Neuron (in vitro differentiated cells): Measurements from ENCODE around the gene UFSP1.
A peak's percentile ranks its signal among the peaks of the same experiment; 100 is the strongest.

ENCODE experiments used
- H2AFZ ChIP-seq: one replicate; pipeline ENCODE4 v1.6.1; 2013; ENCODE audit warnings: low read depth, mild to moderate bottlenecking, inconsistent platforms, low read length, moderate library complexity
- H3K27me3 ChIP-seq: one replicate; pipeline ENCODE4 v1.6.1; 2013; ENCODE audit warnings: low read length; ENCODE audit not compliant: insufficient read depth
- H3K36me3 ChIP-seq: one replicate; pipeline ENCODE4 v1.6.1; 2013; ENCODE audit warnings: low read length; ENCODE audit not compliant: insufficient read depth
- H3K4me1 ChIP-seq: one replicate; pipeline ENCODE4 v1.6.1; 2013; ENCODE audit warnings: low read length; ENCODE audit not compliant: insufficient read depth
- H3K4me3 ChIP-seq: 2 replicates; pipeline ENCODE4 v1.5.1; 2013; ENCODE audit warnings: mild to moderate bottlenecking, low read length, moderate library complexity
- H3K9me3 ChIP-seq: one replicate; pipeline ENCODE4 v1.6.1; 2013; ENCODE audit warnings: low read length

Gene UFSP1

DNA sequence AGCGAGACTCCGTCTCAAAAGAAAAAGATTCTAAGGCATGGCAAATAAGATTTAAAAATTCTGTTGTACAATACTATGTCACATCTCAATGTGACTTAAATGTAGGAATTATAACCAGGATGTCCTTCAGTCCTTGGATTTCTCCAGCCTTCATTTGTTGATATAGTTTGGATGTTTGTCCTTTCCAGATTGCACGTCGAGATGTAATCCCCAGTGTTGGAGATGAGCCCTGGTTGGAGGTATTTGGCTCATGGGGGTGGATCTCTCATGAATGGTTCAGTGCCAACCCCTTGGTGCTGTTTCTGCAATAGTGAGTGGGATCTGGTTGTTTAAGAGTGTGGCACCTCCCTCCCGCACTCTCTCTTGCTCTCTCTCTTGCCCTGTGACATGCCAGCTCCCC is 19.0 kb upstream of the UFSP1 start:
- Histone ChIP-seq H3K4me3 (no peak overlapping the region), H3K36me3 (no peaks in the 10 kb centered on the region), H2AFZ (no peak overlapping the region), H3K27me3 (no peaks in the 10 kb centered on the region), H3K9me3 (peaks cover 2% of the 10 kb centered on the region), H3K4me1 (no peaks in the 10 kb centered on the region)

DNA sequence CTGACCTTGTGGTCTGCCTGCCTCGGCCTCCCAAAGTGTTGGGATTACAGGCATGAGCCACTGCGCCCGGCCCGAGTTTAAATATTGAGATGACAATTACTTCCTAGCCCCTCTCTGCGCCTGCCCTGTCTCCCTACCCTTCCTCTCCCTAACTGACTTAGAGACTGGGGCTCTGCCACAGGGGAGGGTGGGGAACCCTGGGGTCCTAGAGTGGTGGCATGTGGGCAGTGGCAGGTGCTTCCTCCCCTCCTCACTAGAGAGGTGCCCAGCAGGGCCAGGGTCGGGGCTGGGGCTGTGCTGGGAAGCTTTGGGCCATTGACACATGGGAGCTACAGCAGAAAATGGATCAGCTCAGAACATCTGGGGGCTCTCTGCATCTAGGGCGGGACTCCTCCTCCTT is 13.1 kb upstream of the UFSP1 start:
- Histone ChIP-seq H2AFZ (no peak overlapping the region), H3K4me3 (no peak overlapping the region), H3K36me3 (no peaks in the 10 kb centered on the region), H3K9me3 (peaks cover 2% of the 10 kb centered on the region), H3K4me1 (no peaks in the 10 kb centered on the region), H3K27me3 (peaks cover 3% of the 10 kb centered on the region)

DNA sequence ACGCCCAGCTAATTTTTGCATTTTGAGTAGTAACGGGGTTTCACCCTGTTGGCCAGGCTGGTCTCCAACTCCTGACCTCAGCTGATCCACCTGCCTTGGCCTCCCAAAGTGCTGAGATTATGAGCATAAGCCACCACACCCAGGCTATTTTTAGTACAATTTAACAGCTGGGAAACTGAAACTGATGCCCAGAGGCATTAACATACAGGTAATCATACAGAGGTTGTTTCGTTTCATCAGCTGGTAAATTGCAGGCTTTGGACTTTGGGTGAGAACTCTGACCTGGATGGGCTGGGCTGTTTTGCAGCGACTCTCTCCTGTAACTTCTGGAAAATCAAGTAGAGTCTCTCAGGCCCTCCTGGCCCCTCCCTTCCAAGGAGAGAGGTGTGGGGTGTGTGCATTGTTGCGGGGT is 12.4 kb upstream of the UFSP1 start:
- H3K27me3 ChIP-seq, result peaks cover 6% of the 10 kb centered on the region
- no peak overlapping the region for H2AFZ ChIP-seq
- no peaks in the 10 kb centered on the region for H3K36me3 ChIP-seq
- H3K4me3 ChIP-seq, result no peak overlapping the region
- peaks cover 2% of the 10 kb centered on the region for H3K9me3 ChIP-seq
- H3K4me1 ChIP-seq, result no peaks in the 10 kb centered on the region

DNA sequence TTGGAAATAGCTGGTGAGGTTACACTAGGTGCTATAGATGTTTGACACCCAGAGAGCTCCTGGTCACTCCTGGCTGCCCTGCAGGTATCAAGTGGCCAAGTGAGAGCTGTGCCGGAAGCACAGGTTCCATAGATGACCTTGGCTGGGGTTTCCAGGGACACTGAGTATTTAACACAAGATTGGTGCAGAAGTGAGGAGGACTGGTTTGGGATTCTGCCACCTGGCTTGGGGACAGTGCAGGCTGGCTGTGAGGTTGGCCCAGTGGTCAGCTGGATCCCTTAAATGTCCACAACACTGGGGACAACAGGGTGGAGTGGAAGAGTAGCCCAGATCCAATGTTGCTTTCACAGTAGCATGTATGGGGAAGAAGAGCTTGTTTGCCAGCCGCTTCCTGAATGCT is 11.5 kb upstream of the UFSP1 start:
- no peaks in the 10 kb centered on the region for H3K36me3 ChIP-seq
- no peak overlapping the region for H3K4me3 ChIP-seq

DNA sequence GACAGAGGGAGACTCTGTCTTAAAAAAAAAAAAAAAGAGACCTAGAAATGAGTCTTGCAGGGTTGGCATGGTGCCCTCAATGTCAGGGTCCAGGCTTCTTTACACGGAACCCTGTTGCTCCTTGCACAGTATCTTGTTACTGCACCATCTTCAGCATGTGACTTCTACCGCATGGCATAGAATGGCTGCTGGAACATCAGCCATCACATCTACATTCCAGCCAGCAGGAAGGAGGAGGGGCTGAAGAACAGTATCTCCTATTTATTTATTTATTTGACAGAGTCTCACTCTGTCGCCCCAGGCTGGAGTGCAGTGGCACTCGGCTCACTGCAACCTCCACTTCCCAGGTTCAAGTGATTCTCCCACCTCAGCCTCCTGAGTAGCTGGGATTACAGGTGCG is 9.9 kb upstream of the UFSP1 start:
- no peaks in the 10 kb centered on the region for H3K9me3 ChIP-seq
- H3K27me3 ChIP-seq, result peaks cover 14% of the 10 kb centered on the region
- H3K4me1 ChIP-seq, result peaks cover 9% of the 10 kb centered on the region
- no peak overlapping the region for H3K4me3 ChIP-seq
- no peak overlapping the region for H2AFZ ChIP-seq
- H3K36me3 ChIP-seq, result no peaks in the 10 kb centered on the region

More for the DNA sequence above, 11.5 kb upstream of the UFSP1 start:
- H3K27me3 ChIP-seq, result peaks cover 13% of the 10 kb centered on the region
- H3K4me1 ChIP-seq, result peaks cover 5% of the 10 kb centered on the region
- no peak overlapping the region for H2AFZ ChIP-seq
- no peaks in the 10 kb centered on the region for H3K9me3 ChIP-seq

DNA sequence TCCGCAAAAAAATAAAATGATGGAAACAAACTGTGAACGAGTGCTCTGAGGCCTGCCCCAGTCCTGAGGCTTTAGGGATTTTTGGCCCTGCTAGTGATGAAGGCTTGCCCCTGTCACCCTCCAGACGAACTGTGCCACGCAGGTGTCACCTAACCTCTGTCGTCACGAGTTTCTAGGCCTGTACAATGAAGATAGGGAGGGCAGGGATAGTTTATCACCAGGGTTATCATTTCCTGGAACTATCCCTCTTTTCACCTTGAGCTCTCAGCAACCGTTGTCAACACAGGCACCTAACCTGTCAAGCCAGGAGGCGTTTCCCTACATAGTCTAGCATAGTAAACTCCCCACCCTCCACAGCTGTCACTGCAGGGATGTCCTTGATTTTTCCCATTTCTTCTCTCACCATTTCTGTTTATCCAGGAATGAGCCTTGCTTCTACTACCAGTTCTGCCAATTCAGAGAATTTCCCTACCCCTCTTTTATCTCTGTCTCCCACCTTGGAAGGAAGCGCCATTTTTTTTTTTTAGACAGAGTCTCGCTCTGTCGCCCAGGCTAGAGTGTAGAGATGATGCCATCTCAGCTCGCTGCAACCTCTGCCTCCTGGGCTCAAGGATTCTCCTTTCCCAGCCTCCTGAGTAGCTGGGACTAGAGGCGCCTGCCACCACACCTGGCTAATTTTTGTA is 8.4 kb upstream of the UFSP1 start:
- peaks cover 14% of the 10 kb centered on the region for H3K4me1 ChIP-seq
- H3K36me3 ChIP-seq, result no peaks in the 10 kb centered on the region
- no peaks in the 10 kb centered on the region for H3K9me3 ChIP-seq
- H3K4me3 ChIP-seq, result no peak overlapping the region
- peaks cover 14% of the 10 kb centered on the region for H3K27me3 ChIP-seq
- no peak overlapping the region for H2AFZ ChIP-seq

DNA sequence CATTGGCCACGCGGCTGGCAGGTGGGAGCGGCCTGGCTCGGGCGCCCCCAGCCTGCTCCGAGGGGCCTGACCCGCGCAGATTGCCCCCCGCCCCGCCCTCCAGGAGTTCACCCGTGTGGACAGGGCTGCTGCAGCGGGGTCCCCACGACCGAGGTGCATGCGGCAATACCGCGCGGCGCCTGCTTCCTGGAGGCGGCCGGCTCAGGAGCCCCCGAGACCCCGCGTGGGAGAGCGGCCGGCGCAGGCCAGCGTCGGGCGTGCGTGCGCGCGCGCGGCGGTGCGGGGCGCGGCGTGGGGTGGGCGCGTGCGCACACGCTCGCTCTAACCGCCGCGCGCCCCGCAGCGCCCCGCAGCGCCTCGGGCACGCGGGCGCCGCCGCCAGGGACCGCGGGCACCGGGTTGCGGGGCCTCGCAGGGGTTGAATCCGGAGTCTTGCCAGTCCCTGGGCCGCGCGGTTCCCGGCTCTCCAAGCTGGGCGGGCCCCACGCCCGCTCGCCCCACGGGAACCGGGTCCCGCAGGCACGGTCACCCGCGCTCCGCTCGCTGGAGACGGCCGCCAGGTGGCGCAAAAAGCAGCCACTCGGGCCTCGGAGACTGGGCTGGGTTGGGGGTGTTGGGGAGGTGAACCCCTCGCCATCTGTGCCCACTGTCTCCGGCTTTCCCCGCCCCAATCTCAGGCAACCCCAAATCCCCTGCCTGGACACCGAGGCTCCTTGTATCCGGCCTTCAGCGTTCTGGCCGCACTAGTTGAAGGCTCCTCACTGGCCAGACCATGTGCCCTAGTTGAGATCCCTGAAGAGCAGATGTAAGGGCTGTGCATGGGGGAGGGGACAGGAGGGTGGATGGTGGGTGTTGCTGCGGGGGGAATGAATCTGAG is 7.5 kb upstream of the UFSP1 start:
- Histone ChIP-seq H2AFZ (no peak overlapping the region), H3K9me3 (no peaks in the 10 kb centered on the region), H3K4me1 (peaks cover 14% of the 10 kb centered on the region), H3K4me3 (peak overlapping the region; percentile 36), H3K36me3 (no peaks in the 10 kb centered on the region), H3K27me3 (peaks cover 14% of the 10 kb centered on the region)

DNA sequence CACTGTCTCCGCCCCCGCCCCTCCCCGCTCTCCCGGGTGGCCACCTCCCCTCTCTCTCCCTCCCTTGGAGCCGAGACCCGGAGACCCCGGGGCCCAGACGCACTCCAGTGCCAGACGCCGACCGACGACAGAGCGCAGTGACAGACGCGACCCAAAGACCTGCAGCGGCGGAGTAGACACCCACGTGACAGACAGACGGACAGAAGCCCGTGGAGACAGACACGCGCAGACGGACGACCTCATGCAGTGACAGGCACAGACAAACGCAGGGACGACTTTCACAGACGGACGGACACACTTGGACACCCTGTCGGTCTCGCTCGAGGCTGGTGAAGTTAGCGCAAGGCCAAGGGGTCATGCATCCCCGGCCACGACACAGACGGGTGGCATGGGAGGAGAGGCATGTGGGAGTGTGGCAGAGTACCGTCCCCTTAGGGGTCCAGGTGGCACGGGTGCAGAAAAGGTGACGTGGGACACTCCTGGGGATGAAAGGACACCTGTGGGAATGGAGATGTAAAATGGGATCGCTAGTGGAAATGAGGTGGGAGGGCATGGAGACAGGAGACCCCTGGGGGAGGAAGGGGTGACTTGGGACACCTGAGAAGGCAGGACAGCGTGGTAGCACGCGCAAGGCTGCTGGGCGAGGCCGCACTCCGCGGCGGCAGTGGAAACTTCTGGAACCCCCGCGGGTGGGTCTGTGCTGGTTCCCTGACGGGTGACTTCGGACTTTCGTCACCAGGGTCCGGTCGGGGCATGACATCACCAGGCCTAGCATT is 6.6 kb upstream of the UFSP1 start:
- Histone ChIP-seq H3K36me3 (no peaks in the 10 kb centered on the region), H3K27me3 (peaks cover 14% of the 10 kb centered on the region), H2AFZ (no peak overlapping the region), H3K4me3 (peak overlapping the region; percentile 34), H3K9me3 (no peaks in the 10 kb centered on the region), H3K4me1 (peaks cover 18% of the 10 kb centered on the region)

DNA sequence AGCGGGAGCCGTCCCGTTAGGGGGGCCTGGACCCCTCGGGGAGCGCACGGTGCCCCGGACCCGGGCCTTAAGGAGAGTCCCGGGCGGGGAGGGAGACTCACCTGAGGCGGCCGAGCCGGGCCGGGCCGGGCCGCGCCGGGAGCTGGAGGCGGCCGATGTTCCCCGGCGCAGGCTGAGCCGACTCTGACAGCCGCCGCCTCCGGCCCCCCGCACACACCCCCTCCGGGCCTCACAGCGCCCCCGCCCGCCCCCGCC is 6.1 kb upstream of the UFSP1 start, which contains the start of gene ACHE:
TSS of gene ACHE (minus strand) at position 188 of the 255 bp plus-strand sequence. CDS start 1,656 bp downstream, outside the sequence.
- Histone ChIP-seq H3K36me3 (no peaks in the 10 kb centered on the region), H3K27me3 (peaks cover 14% of the 10 kb centered on the region)

DNA sequence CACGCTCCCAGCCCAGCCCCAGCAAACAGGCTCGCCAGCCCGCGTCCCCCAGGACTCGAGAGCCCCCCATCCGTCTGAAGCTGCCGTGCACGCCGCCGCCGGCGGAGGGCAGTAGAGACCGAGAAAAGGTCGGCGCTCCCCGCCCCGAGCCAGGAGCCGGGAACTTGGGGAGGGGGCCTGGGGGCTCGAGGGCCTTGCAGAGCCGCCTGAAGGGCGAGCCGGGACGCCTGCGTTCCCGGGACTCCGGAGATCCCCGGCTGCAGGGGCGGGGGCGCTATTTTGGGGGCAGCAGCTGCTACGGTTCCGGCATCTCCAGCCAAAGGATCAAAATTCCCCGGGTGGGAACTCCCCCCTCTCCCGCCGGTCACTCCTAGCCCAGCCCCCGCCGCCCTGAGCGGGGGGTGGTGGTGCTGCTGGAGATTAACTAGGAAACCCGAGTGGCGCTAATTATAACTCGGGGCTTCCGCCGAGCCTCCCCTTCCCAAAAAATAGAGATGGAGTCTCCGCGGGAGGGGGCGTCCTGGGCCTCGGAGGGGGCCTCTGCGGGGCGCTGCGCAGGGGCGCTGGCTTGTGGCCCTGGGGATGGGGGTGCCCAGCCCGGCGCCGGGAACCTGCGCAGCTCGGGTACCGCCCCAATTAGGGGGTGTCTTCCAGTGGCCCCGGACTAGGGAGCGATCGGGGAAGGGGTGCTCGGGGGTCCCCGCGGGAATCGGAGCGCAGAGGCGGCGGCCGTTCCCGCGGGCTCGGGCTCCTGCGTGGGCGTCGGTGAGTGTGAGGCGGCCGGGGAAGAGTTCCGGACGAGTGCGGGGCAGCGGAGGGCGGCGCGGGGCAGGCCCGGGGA is 5.6 kb upstream of the UFSP1 start:
- H2AFZ ChIP-seq, result no peak overlapping the region
- peaks cover 27% of the 10 kb centered on the region for H3K4me1 ChIP-seq
- no peaks in the 10 kb centered on the region for H3K36me3 ChIP-seq
- peaks cover 14% of the 10 kb centered on the region for H3K27me3 ChIP-seq
- no peaks in the 10 kb centered on the region for H3K9me3 ChIP-seq
- H3K4me3 ChIP-seq, result peak overlapping the region; percentile 38

More for the DNA sequence above, 6.1 kb upstream of the UFSP1 start, which contains the start of gene ACHE:
- H3K9me3 ChIP-seq, result no peaks in the 10 kb centered on the region
- no peak within 1 kb of the TSS for H2AFZ ChIP-seq
- H3K4me1 ChIP-seq, result peaks cover 23% of the 10 kb centered on the region
- H3K4me3 ChIP-seq, result peak within 1 kb of the TSS; percentile 38

DNA sequence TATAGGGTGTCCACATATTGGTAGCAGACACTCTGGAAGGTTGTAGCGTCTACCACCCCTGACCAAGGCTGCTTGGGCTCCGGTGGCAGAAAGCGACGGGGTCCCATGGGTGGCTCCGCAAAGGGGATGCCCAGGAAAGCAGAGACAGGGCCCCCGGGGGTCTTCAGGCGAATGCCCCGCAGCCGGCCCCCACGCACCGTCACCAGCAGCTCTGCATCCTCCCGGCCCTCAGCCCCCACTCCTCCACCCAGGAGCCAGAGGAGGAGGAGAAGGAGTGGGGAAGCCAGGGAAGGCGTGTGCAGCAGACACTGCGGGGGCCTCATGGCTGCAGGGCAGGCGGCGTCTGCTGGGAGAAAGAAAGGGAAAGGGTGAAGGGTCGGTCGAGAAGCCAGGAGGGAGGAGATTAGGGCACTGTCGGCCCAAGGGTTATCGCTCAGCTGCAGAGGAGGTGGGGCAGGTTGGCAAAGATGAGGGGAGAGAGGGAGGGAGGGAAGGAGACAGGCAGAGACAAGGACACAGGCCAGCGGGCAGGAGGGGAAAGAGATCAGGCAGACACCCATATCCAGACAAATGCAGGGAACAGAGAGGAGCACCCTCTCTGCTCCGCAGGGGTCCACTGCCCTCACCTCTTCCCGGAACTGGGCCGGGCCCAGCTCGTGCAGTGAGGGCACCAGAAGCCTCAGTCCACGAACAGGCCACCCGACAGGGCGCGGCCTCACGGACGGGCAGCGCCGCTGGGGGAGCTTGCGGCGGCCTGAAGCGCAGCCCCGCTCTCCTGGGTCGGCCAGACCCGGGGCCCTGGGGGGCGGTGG is 4.6 kb upstream of the UFSP1 start:
- Histone ChIP-seq H3K4me3 (no peak overlapping the region), H3K4me1 (peaks cover 31% of the 10 kb centered on the region), H3K27me3 (peaks cover 14% of the 10 kb centered on the region), H3K9me3 (no peaks in the 10 kb centered on the region), H2AFZ (no peak overlapping the region), H3K36me3 (no peaks in the 10 kb centered on the region)
